Bronchial epithelial cell (primary cell): Measurements from ENCODE around the gene GCGR. TPM values are rescaled to one million over a fixed set of nuclear protein-coding genes. Genes with fewer than 3 reads are reported as not detected.
"Not testable (repeated sequence)": the region's sequence is repeated elsewhere in the genome, so short reads cannot be mapped to it uniquely, and the experiment has no call there.

ENCODE experiments used
- DNase-seq: peaks from one replicate; pipeline ENCODE4 v3.0.0-alpha.2; 2010; ENCODE audit warnings: low read depth
- FAIRE-seq: peaks from 2 replicates; lab custom pipeline; 2011; peaks lifted over from hg19 to GRCh38; lab: Jason Lieb, UNC
- H3K27me3 ChIP-seq: 2 replicates; pipeline ENCODE4 v1.5.1; 2011; ENCODE audit warnings: low read length; ENCODE audit not compliant: control insufficient read depth, insufficient read depth
- H3K36me3 ChIP-seq: 2 replicates; pipeline ENCODE4 v1.5.1; 2011; ENCODE audit warnings: low read length; ENCODE audit not compliant: control insufficient read depth, insufficient read depth
- H3K4me3 ChIP-seq: 2 replicates; pipeline ENCODE4 v1.5.1; 2011; ENCODE audit warnings: mild to moderate bottlenecking, low read depth, low read length, control low read depth
- total RNA-seq: library from RNA; depleted of rRNA; stranded (reverse); fragments of >200 nt; gene quantifications from 2 replicates; pipeline ENCODE4 v1.2.1, GENCODE V29; 2014
- TF ChIP-seq, protein P1 (sequence below): IDR thresholded peaks from 2 replicates; pipeline ENCODE4 v1.5.1; 2011; ENCODE audit warnings: mild to moderate bottlenecking, moderate library complexity, low read length, control low read depth, inconsistent platforms; ENCODE audit not compliant: insufficient read depth, severe bottlenecking

Gene GCGR
- total RNA-seq, 1 donor from 2014 or later = not detected

DNA sequence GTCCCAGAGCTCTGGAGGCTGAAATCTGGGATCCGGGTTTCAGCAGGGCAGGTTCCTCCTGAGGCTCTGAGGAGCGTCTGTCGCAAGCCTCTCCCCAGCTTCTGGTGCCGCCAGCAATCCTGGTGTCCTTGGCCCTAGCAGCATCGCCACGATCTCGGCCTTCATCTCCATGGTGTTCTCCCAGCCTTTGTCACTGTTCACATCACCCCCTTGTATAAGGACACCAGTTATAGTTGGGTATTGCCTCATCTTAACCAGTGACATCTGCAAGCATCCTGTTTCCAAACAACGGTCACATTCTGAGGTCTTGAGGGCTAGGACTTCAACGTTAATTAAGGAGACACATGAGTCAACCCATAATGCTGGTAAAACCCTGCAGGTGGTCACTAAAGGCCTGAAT, 33.7 kb downstream of the GCGR start:
- Histone ChIP-seq H3K36me3 (no peaks in the 10 kb centered on the region), H3K4me3 (no peak overlapping the region), H3K27me3 (no peaks in the 10 kb centered on the region)
- FAIRE-seq (no peak), DNase-seq (no peak)
- TF ChIP-seq, protein P1, sequence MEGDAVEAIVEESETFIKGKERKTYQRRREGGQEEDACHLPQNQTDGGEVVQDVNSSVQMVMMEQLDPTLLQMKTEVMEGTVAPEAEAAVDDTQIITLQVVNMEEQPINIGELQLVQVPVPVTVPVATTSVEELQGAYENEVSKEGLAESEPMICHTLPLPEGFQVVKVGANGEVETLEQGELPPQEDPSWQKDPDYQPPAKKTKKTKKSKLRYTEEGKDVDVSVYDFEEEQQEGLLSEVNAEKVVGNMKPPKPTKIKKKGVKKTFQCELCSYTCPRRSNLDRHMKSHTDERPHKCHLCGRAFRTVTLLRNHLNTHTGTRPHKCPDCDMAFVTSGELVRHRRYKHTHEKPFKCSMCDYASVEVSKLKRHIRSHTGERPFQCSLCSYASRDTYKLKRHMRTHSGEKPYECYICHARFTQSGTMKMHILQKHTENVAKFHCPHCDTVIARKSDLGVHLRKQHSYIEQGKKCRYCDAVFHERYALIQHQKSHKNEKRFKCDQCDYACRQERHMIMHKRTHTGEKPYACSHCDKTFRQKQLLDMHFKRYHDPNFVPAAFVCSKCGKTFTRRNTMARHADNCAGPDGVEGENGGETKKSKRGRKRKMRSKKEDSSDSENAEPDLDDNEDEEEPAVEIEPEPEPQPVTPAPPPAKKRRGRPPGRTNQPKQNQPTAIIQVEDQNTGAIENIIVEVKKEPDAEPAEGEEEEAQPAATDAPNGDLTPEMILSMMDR = no peak

DNA sequence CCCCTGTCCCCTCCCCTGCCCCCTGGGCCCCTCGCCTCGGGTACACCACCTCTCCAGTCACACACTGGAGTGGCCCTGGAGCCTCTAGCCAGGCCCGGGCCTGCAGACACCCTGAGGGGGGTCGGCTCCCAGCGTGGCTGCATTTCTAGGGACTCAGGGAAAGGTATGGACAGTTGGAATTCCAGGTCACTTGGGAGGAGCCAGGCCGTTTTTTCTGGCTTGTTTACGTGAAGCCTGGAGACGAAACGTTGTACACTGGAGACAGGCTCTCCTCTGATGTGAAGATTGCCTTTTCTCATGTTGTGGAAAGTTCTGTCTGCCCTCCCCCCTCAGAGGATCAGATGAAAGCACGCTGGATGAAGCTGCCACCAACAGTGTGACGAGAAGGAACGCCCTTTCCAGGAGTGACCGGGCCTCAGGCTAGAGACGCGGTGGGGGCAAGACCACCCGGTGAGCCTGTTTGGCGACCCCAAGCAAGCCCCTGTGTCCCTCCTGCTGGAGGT, 34.9 kb downstream of the GCGR start:
- DNase-seq = no peak
- H3K27me3 ChIP-seq = no peaks in the 10 kb centered on the region
- FAIRE-seq = no peak
- peaks cover 5% of the 10 kb centered on the region for H3K36me3 ChIP-seq
- no peak overlapping the region for H3K4me3 ChIP-seq
- TF ChIP-seq, protein P1 = no peak

DNA sequence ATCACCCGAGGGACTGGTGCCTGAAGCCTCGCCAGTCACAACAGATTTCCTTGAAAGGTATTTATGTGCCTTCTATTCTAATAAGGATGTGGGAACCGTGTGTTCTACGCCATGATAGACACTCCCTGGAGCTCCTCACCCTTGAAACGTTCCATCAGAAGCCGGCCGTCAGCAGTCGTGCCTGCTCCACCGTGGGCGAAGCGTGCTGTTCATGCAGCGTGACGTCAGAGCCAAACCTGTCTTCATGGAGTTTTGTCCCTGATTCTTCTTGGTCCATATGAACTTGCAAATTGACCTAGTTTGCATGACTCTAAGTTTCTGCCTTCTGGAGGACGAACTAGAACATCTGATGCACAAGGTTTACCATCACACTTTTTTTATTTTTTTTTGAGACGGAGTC, 35.4 kb downstream of the GCGR start:
- Histone ChIP-seq H3K27me3 (no peaks in the 10 kb centered on the region), H3K4me3 (no peak overlapping the region), H3K36me3 (peaks cover 7% of the 10 kb centered on the region)
- no peak for DNase-seq
- TF ChIP-seq, protein P1 = no peak
- FAIRE-seq = no peak

DNA sequence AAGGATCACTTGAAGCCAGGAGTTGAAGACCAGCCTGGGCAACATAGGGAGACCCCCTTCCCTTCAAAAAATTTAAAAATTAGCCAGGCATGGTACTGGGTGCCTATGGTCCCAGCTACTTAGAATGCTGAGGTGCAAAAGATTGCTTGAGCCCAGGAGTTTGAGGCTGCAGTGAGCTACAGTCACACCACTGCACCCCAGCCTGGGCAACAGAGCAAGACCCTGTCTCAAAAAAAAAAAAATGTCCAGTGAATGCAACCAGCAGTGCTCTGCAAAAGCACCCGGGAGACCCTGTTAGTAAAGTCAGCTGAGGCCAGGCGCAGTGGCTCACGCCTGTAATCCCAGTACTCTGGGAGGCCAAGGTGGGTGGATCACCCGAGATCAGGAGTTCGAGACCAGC, 36.1 kb downstream of the GCGR start:
- H3K36me3 ChIP-seq = peaks cover 13% of the 10 kb centered on the region
- DNase-seq, H3K27me3 ChIP-seq, FAIRE-seq, H3K4me3 ChIP-seq: not testable (repeated sequence)

DNA sequence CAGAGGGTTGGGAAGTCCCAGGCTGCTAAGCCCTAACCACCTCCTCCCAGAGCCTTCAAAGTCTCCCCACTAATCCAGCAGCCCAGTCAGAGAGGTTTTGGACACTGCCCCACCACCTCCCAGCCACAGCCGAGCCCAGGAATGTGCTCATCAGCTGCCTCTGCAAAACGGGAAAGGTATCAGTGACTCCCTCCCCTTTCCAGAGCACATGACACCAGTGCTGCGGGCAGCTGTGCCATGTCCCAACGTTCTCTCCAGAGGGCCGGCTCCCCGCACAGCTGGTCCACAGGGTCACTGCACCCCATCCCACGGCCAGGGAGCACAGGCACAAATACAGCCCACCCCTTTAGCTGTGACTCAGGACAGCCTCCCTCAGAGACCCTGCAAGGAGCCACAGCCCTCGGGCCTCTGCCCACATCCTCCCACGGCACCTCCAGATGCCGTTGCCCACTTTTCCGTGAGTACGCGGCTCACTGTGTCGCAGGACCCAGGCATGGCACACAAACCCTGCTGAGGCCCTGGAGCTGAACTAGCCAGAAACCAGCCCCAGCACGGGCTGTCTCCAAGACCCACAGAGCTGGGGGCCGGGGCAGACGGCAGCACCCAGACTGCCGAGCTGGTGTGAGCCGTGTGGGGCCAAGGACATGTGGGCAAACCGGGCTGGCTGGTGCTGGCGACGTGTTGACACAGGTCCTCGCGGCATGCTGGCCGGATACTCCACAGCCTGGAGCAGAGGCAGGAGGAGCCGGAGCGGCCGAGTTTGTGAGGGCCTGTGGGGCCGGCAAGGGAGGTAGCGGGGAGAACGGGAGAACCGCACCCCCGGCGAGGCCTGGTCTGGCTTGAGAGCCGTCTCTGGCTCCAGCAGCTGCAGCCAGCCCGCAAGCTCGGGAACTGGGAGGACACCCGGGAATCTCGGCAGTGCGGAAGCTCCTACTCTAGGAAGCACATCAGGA, 37.2 kb downstream of the GCGR start:
- Histone ChIP-seq H3K4me3 (peak overlapping the region; percentile 19), H3K27me3 (no peaks in the 10 kb centered on the region), H3K36me3 (peaks cover 22% of the 10 kb centered on the region)
- peak; percentile 83 for DNase-seq
- TF ChIP-seq, protein P1 = no peak
- no peak for FAIRE-seq

DNA sequence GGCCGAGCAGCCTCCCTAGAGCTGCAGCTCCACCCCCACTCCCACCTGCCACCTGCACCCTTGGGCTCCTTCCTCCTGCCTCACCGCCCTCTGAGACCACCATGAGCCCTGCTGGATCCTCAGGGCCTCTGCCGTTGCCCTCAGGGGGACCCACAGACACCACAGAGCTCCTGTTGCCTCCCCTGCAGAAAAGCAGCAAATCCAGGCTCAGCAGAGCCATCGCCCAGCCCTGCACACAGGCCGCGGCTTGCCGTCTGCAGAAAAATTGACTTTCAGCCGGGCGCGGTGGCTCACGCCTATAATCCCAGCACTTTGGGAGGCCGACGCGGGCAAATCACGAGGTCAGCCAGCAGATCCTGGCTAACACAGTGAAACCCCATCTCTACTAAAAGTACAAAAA, 37.9 kb downstream of the GCGR start:
- H3K4me3 ChIP-seq = no peak overlapping the region
- DNase-seq (no peak), FAIRE-seq (no peak)
- TF ChIP-seq, protein P1 = no peak
- peaks cover 30% of the 10 kb centered on the region for H3K36me3 ChIP-seq
- H3K27me3 ChIP-seq = no peaks in the 10 kb centered on the region
